OCI-LY7 (cell line): Measurements from ENCODE around the gene CACNA1H. TPM values are rescaled to one million over a fixed set of nuclear protein-coding genes. Genes with fewer than 3 reads are reported as not detected.

Experiments
- BruUV-seq: library from RNA; stranded (reverse); fragments of 400-500 nt; replicated peaks from 2 replicates; lab custom pipeline; 2021; lab: Mats Ljungman, UMichigan
- CTCF ChIA-PET: fragments of 300-600 bp; sonication (Branson Sonifier 250); formaldehyde crosslinking; loops from one replicate; lab custom pipeline; 2022; ENCODE audit warnings: antibody characterized with exemption; ENCODE audit not compliant: unreplicated experiment; lab: Charles Lee
- POLR2A ChIA-PET: fragments of 300-600 bp; sonication (Branson Sonifier 250); formaldehyde crosslinking; loops from one replicate; lab custom pipeline; 2022; ENCODE audit warnings: antibody characterized with exemption; lab: Charles Lee
- DNase-seq: peaks from one replicate; pipeline ENCODE4 v3.0.0-alpha.2; 2015; ENCODE audit warnings: low spot score
- H2AFZ ChIP-seq: fragments of 200-600 bp; sonication (generic), shearing (Covaris generic); 2 replicates; pipeline ENCODE4 v1.6.1; 2014; ENCODE audit warnings: mild to moderate bottlenecking, antibody characterized with exemption, low read length, moderate library complexity
- H3K27ac ChIP-seq: fragments of 200-600 bp; sonication (generic); 2 replicates; pipeline ENCODE4 v1.5.1; 2014; ENCODE audit warnings: mixed run types, low read depth, mild to moderate bottlenecking, moderate library complexity, low read length, inconsistent platforms; ENCODE audit not compliant: poor library complexity, severe bottlenecking
- H3K36me3 ChIP-seq: fragments of 200-600 bp; sonication (generic); 2 replicates; pipeline ENCODE4 v1.6.1; 2014; ENCODE audit warnings: mild to moderate bottlenecking, antibody characterized with exemption, low read length, moderate library complexity, mixed read lengths; ENCODE audit not compliant: insufficient read depth
- H3K4me1 ChIP-seq: fragments of 200-600 bp; sonication (generic); 2 replicates; pipeline ENCODE4 v1.5.1; 2014; ENCODE audit warnings: mild to moderate bottlenecking, low read length; ENCODE audit not compliant: insufficient read depth, poor library complexity, severe bottlenecking
- H3K4me2 ChIP-seq: fragments of 200-600 bp; sonication (generic); 2 replicates; pipeline ENCODE4 v1.6.1; 2014; ENCODE audit warnings: mild to moderate bottlenecking, low read length
- H3K4me3 ChIP-seq: fragments of 200-600 bp; sonication (generic); 2 replicates; pipeline ENCODE4 v1.5.1; 2014; ENCODE audit warnings: mild to moderate bottlenecking, low read depth, low read length; ENCODE audit not compliant: poor library complexity, severe bottlenecking
- H3K79me2 ChIP-seq: fragments of 200-600 bp; sonication (generic); 2 replicates; pipeline ENCODE4 v1.6.1; 2016; ENCODE audit warnings: low read depth, mild to moderate bottlenecking, low read length, moderate library complexity, mixed read lengths; ENCODE audit not compliant: insufficient read depth
- H3K9me2 ChIP-seq: fragments of 200-600 bp; sonication (generic); 2 replicates; pipeline ENCODE4 v1.6.1; 2016; ENCODE audit warnings: mild to moderate bottlenecking, low read length, mixed read lengths; ENCODE audit not compliant: insufficient read depth
- H3K9me3 ChIP-seq: fragments of 200-600 bp; sonication (generic); 2 replicates; pipeline ENCODE4 v1.6.1; 2014; ENCODE audit warnings: mild to moderate bottlenecking, mixed run types, low read length, mixed read lengths
- H4K20me1 ChIP-seq: fragments of 200-600 bp; sonication (generic); 2 replicates; pipeline ENCODE4 v1.6.1; 2014; ENCODE audit warnings: mild to moderate bottlenecking, antibody characterized with exemption, low read length, moderate library complexity, mixed read lengths; ENCODE audit not compliant: insufficient read depth
- CTCF ChIP-seq: fragments of 200-600 bp; sonication (generic); conservative IDR thresholded peaks from 2 replicates; pipeline ENCODE4 v1.5.1; 2014; ENCODE audit warnings: mild to moderate bottlenecking, antibody characterized with exemption, low read length, moderate library complexity, mixed read lengths
- EZH2phosphoT487 ChIP-seq: fragments of 200-600 bp; sonication (generic); IDR thresholded peaks from 2 replicates; pipeline ENCODE4 v1.6.1; 2018; ENCODE audit warnings: low read depth, borderline replicate concordance, mild to moderate bottlenecking, mixed run types, antibody characterized with exemption, low read length, moderate library complexity, mixed read lengths
- intact Hi-C: fragments of 100-400 bp; cut with micrococcal nuclease; formaldehyde crosslinking; loops from one replicate; pipeline ENCODE4 v1.10.0; 2022; ENCODE audit not compliant: unreplicated experiment
- total RNA-seq, 2 experiments: library from RNA; depleted of rRNA in 1 of 2; stranded (reverse); fragments of >200 nt in 1 of 2; shearing (Covaris generic) in 1 of 2; gene quantifications; 2 replicates each; pipeline ENCODE4 v1.2.3, GENCODE V29; 2014 to 2022

Gene CACNA1H
- total RNA-seq, 2 experiments from 2014 or later = not detected

- Histone ChIP-seq H3K27ac (no peak overlapping the region), H3K4me2 (no peak overlapping the region), H3K79me2 (no peaks in the 10 kb centered on the region), H4K20me1 (no peaks in the 10 kb centered on the region), H3K4me1 (no peaks in the 10 kb centered on the region), H3K9me3 (no peaks in the 10 kb centered on the region), H3K36me3 (no peaks in the 10 kb centered on the region), H3K9me2 (no peaks in the 10 kb centered on the region), H3K4me3 (no peak overlapping the region), H2AFZ (no peak overlapping the region)
- intact Hi-C loops = no loop called here
- DNase-seq = no peak
- no TSS peak for BruUV-seq
- POLR2A ChIA-PET = no interaction called here
- CTCF ChIA-PET = interaction anchor here (0.6 kb wide), 1 partner anchor 216 kb away, joined by 3 read pairs; no protein-coding TSS in a partner anchor
- no peak for TF ChIP-seq CTCF
- no peak for TF ChIP-seq EZH2phosphoT487
These were observed 118.4 kb downstream of the CACNA1H start for GRCh38 chr16:1271380-1271723.

Other genes with a start within 250 kb of the CACNA1H start
- gene LMF1, start 182.1 kb upstream of the CACNA1H start, total RNA-seq (2014; rRNA removed; shearing (Covaris generic)) = 5.8 and 17.0 TPM in 2 replicates
- 31.4 and 32.8 TPM in 2 replicates for gene LMF1, start 182.1 kb upstream of the CACNA1H start, total RNA-seq (2022)
- 0.82 and 0.85 TPM in 2 replicates for gene SOX8, start 171.3 kb upstream of the CACNA1H start, total RNA-seq (2014; rRNA removed; shearing (Covaris generic))
- gene SOX8, start 171.3 kb upstream of the CACNA1H start, total RNA-seq (2022) = 2.3 and 2.4 TPM in 2 replicates
- not detected in 2 replicates for gene SSTR5, start 80.4 kb upstream of the CACNA1H start, total RNA-seq (2014; rRNA removed; shearing (Covaris generic))
- not detected in 2 replicates for gene SSTR5, start 80.4 kb upstream of the CACNA1H start, total RNA-seq (2022)
- gene C1QTNF8, start 56.9 kb upstream of the CACNA1H start, total RNA-seq (2014; rRNA removed; shearing (Covaris generic)) = not detected in 2 replicates
- not detected in 2 replicates for gene C1QTNF8, start 56.9 kb upstream of the CACNA1H start, total RNA-seq (2022)
- not detected in 2 replicates for gene TPSG1, start 72.2 kb downstream of the CACNA1H start, total RNA-seq (2014; rRNA removed; shearing (Covaris generic))
- not detected in 2 replicates for gene TPSG1, start 72.2 kb downstream of the CACNA1H start, total RNA-seq (2022)
- not detected in 2 replicates for gene TPSB2, start 77.1 kb downstream of the CACNA1H start, total RNA-seq (2014; rRNA removed; shearing (Covaris generic))
- gene TPSB2, start 77.1 kb downstream of the CACNA1H start, total RNA-seq (2022) = not detected in 2 replicates
- gene TPSAB1, start 87.6 kb downstream of the CACNA1H start, total RNA-seq (2014; rRNA removed; shearing (Covaris generic)) = not detected in 2 replicates
- gene TPSAB1, start 87.6 kb downstream of the CACNA1H start, total RNA-seq (2022) = not detected in 2 replicates
- gene TPSD1, start 103.0 kb downstream of the CACNA1H start, total RNA-seq (2014; rRNA removed; shearing (Covaris generic)) = not detected in 2 replicates
- not detected in 2 replicates for gene TPSD1, start 103.0 kb downstream of the CACNA1H start, total RNA-seq (2022)
- gene UBE2I, start 156.5 kb downstream of the CACNA1H start, total RNA-seq (2014; rRNA removed; shearing (Covaris generic)) = 122 and 126 TPM in 2 replicates
- gene UBE2I, start 156.5 kb downstream of the CACNA1H start, total RNA-seq (2022) = 323 and 349 TPM in 2 replicates
- 2.9 and 6.3 TPM in 2 replicates for gene BAIAP3, start 180.5 kb downstream of the CACNA1H start, total RNA-seq (2014; rRNA removed; shearing (Covaris generic))
- 2.4 and 3.2 TPM in 2 replicates for gene BAIAP3, start 180.5 kb downstream of the CACNA1H start, total RNA-seq (2022)
- gene TSR3, start 198.8 kb downstream of the CACNA1H start, total RNA-seq (2014; rRNA removed; shearing (Covaris generic)) = 75.8 and 99.4 TPM in 2 replicates
- gene TSR3, start 198.8 kb downstream of the CACNA1H start, total RNA-seq (2022) = 43.5 and 47.2 TPM in 2 replicates
- gene GNPTG, start 198.8 kb downstream of the CACNA1H start, total RNA-seq (2014; rRNA removed; shearing (Covaris generic)) = 21.3 and 22.5 TPM in 2 replicates
- gene GNPTG, start 198.8 kb downstream of the CACNA1H start, total RNA-seq (2022) = 24.1 and 26.6 TPM in 2 replicates